HFFc6 (cell line): Measurements from ENCODE around the gene NCOA1. TPM values are rescaled to one million over a fixed set of nuclear protein-coding genes. Genes with fewer than 3 reads are reported as not detected.

Experiments used
- DNase-seq: peaks from one replicate; pipeline ENCODE4 v3.0.0-alpha.2; 2018
- H3K27ac Mint-ChIP-seq: 2 replicates; pipeline ENCODE4 v1.8.0; 2020; ENCODE audit warnings: mild to moderate bottlenecking, mixed read lengths
- H3K27me3 Mint-ChIP-seq: 2 replicates; pipeline ENCODE4 v1.8.0; 2021; ENCODE audit warnings: mild to moderate bottlenecking, moderate library complexity, mixed read lengths; ENCODE audit not compliant: insufficient read depth
- H3K36me3 Mint-ChIP-seq: 2 replicates; pipeline ENCODE4 v1.8.0; 2021; ENCODE audit warnings: low read depth, mixed read lengths
- H3K4me1 Mint-ChIP-seq: 2 replicates; pipeline ENCODE4 v1.8.0; 2020; ENCODE audit warnings: low read depth, mixed read lengths
- H3K4me3 Mint-ChIP-seq: 2 replicates; pipeline ENCODE4 v1.8.0; 2020; ENCODE audit warnings: mild to moderate bottlenecking, moderate library complexity, mixed read lengths
- H3K9me3 Mint-ChIP-seq: 2 replicates; pipeline ENCODE4 v1.8.0; 2020; ENCODE audit warnings: mild to moderate bottlenecking, mixed read lengths
- total RNA-seq, 6 experiments: library from RNA; stranded (reverse); fragmentation: NEBNext Ultra II Directional; extraction: Animal tissue kit (Norgen Biotek cat#: 25700); gene quantifications; 2 replicates in 1 of 6; 3 replicates in 5 of 6; pipeline ENCODE4 v1.2.3, GENCODE V29; 2021
- TF ChIP-seq, protein P1 (sequence below): fragments of 200-600 bp; sonication (generic); IDR thresholded peaks from 2 replicates; pipeline ENCODE4 v1.5.0; 2021; ENCODE audit warnings: antibody characterized with exemption, mild to moderate bottlenecking

NCOA1 gene
- total RNA-seq, 6 experiments from 2014 or later, result 8.6 to 11.2 (median 10.7) TPM

- TF ChIP-seq, protein P1, sequence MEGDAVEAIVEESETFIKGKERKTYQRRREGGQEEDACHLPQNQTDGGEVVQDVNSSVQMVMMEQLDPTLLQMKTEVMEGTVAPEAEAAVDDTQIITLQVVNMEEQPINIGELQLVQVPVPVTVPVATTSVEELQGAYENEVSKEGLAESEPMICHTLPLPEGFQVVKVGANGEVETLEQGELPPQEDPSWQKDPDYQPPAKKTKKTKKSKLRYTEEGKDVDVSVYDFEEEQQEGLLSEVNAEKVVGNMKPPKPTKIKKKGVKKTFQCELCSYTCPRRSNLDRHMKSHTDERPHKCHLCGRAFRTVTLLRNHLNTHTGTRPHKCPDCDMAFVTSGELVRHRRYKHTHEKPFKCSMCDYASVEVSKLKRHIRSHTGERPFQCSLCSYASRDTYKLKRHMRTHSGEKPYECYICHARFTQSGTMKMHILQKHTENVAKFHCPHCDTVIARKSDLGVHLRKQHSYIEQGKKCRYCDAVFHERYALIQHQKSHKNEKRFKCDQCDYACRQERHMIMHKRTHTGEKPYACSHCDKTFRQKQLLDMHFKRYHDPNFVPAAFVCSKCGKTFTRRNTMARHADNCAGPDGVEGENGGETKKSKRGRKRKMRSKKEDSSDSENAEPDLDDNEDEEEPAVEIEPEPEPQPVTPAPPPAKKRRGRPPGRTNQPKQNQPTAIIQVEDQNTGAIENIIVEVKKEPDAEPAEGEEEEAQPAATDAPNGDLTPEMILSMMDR, result no peak
- H3K36me3 Mint-ChIP-seq, result no peaks in the 10 kb centered on the region
- H3K27ac Mint-ChIP-seq, result no peak overlapping the region
- H3K4me1 Mint-ChIP-seq, result peaks cover 27% of the 10 kb centered on the region
- H3K27me3 Mint-ChIP-seq, result no peaks in the 10 kb centered on the region
- H3K9me3 Mint-ChIP-seq, result no peaks in the 10 kb centered on the region
- no peak for DNase-seq
- no peak overlapping the region for H3K4me3 Mint-ChIP-seq
These were observed 22.4 kb downstream of the NCOA1 start for GRCh38 chr2:24513281-24514071.

- TF ChIP-seq, protein P1, result no peak
- Mint-ChIP-seq H3K27me3 (no peaks in the 10 kb centered on the region; the same call in 1 of the 2 replicates), H3K4me3 (no peak overlapping the region), H3K9me3 (no peaks in the 10 kb centered on the region), H3K36me3 (no peaks in the 10 kb centered on the region), H3K27ac (no peak overlapping the region), H3K4me1 (peaks cover 27% of the 10 kb centered on the region)
- DNase-seq, result no peak
These were observed 23.8 kb downstream of the NCOA1 start for GRCh38 chr2:24514820-24515219.

- TF ChIP-seq, protein P1, result no peak
- peaks cover 27% of the 10 kb centered on the region for H3K4me1 Mint-ChIP-seq
- H3K9me3 Mint-ChIP-seq, result no peaks in the 10 kb centered on the region
- no peak overlapping the region for H3K4me3 Mint-ChIP-seq
- no peak overlapping the region for H3K27ac Mint-ChIP-seq
- no peaks in the 10 kb centered on the region; the same call in 1 of the 2 replicates for H3K27me3 Mint-ChIP-seq
- no peaks in the 10 kb centered on the region for H3K36me3 Mint-ChIP-seq
- no peak for DNase-seq
These were observed 24.3 kb downstream of the NCOA1 start for GRCh38 chr2:24515335-24515734.

GRCh38 chr2:24515831-24516230 is 24.8 kb downstream of the NCOA1 start:
- H3K4me3 Mint-ChIP-seq, result no peak overlapping the region
- TF ChIP-seq, protein P1, result no peak
- H3K36me3 Mint-ChIP-seq, result no peaks in the 10 kb centered on the region
- no peaks in the 10 kb centered on the region; the same call in 1 of the 2 replicates for H3K27me3 Mint-ChIP-seq
- peaks cover 27% of the 10 kb centered on the region for H3K4me1 Mint-ChIP-seq
- H3K9me3 Mint-ChIP-seq, result no peaks in the 10 kb centered on the region
- no peak overlapping the region for H3K27ac Mint-ChIP-seq
- DNase-seq, result no peak

DNA sequence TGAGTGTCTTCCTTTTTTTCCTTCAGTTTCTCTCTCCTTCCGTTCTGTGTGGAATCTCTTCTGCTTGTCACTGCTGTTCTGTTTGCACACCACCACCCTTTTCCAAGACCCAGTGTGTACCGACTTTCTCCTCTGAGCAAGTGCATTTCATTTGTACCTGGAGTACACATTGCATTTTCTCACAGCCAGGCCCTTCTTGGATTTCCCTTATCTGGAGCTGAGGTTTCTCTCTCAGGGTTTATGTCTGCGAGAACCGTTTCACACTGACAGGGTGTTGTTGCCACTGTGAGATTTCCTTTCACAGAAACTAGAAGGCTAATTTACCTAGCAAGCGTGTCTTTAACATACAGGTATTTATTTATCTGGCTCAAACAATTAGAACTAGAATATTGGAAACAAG is 26.2 kb downstream of the NCOA1 start:
- H3K27ac Mint-ChIP-seq, result no peak overlapping the region
- DNase-seq, result no peak
- TF ChIP-seq, protein P1, result no peak
- no peaks in the 10 kb centered on the region for H3K9me3 Mint-ChIP-seq
- no peaks in the 10 kb centered on the region; the same call in 1 of the 2 replicates for H3K27me3 Mint-ChIP-seq
- H3K4me1 Mint-ChIP-seq, result peaks cover 27% of the 10 kb centered on the region
- H3K36me3 Mint-ChIP-seq, result peaks cover 1% of the 10 kb centered on the region
- H3K4me3 Mint-ChIP-seq, result no peak overlapping the region
